HFF-Myc (cell line): ENCODE data around the gene TXNRD2.

Experiments
- DNase-seq: peaks from one replicate; pipeline ENCODE4 v3.0.0-alpha.2; 2011; ENCODE audit warnings: low read depth; ENCODE audit errors: extremely low read depth
- H3K4me3 ChIP-seq: replicated peaks from 2 replicates; pipeline ENCODE4 v1.5.1; 2011; ENCODE audit warnings: low read depth, mild to moderate bottlenecking, control low read depth, low read length
- CTCF ChIP-seq: IDR thresholded peaks from 2 replicates; pipeline ENCODE4 v1.5.1; 2012; ENCODE audit warnings: mild to moderate bottlenecking, low read depth, low read length, control low read depth; ENCODE audit errors: missing control alignments

Gene TXNRD2

DNA sequence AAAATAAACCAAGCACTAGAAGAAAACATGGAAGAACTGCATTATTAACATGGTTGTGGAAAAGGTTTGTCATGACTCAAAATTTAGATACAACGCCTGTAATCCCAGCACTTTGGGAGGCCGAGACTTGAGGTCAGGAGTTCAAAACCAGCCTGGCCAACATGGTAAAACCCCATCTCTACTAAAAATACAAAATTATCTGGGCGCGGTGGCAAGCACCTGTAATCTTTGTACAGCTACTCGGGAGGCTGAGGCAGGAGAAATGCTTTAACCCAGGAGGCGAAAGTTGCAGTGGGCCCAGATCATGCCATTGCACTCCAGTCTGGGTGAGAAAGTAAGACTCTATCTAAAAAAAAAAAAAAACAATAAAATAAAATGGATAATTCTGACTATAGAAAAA, 110.6 kb downstream of the TXNRD2 start:
- no peak for TF ChIP-seq CTCF
- H3K4me3 ChIP-seq, result no peak overlapping the region
- DNase-seq, result no peak

- TF ChIP-seq CTCF, result no peak
- H3K4me3 ChIP-seq, result no peak overlapping the region
- DNase-seq, result no peak
These were observed 113.6 kb downstream of the TXNRD2 start for GRCh38 chr22:19828035-19828401.

DNA sequence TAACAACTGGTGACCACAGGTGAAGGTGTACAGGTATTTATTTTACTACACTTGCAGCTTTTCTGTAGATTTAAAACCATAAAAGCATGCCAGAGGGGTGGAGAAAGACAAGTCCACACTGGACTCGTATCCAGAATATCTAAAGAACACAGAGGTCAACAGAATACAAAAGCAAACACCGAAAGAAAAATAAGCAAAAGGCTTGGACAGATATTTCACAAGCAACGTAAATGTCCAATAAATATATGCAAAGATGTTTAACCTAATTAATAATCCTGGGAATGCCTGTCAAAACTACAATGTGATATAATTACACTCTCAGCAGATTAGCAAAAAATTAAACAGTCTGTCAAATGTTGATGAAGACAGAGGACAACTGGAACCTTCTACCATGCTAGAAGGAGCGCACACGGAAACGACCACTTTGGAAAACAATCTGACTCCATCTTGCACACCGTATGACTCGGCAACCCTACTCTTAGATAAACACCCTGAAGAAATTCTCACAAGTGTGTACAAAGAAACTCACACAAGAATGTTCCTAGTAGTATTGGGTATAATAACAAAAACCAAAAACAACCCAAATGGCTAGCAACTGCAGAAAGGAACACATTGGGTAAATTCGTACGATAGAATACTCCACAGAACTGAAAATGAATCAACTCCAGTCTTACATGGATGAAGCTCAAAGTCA, 114.1 kb downstream of the TXNRD2 start:
- no peak for DNase-seq
- TF ChIP-seq CTCF, result no peak
- H3K4me3 ChIP-seq, result no peak overlapping the region

DNA sequence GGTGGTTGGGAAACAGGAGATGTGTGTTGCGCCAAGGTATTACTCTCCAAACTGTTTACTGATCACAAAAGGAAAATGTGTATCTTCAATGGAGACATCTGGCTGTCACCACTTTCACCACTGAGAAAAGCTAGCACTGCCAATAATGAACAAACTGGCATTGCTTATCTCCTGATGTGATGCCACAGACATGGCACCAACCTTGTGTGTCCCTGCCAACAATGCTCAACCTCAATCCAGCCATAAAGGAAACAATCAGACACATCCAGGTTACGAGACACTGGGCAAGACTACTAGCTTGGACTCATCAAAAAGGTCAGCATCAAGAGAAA, 115.0 kb downstream of the TXNRD2 start:
- no peak for TF ChIP-seq CTCF
- no peak for DNase-seq
- H3K4me3 ChIP-seq, result no peak overlapping the region

- H3K4me3 ChIP-seq, result no peak overlapping the region
- no peak for TF ChIP-seq CTCF
- no peak for DNase-seq
These were observed 115.6 kb downstream of the TXNRD2 start for GRCh38 chr22:19825904-19826618.
